Kidney epithelial cell (primary cell): Measurements from ENCODE around the gene RARB. TPM values are rescaled to one million over a fixed set of nuclear protein-coding genes. Genes with fewer than 3 reads are reported as not detected.

Experiments used
- DNase-seq: peaks from one replicate; pipeline ENCODE4 v3.0.0-alpha.2; 2010; ENCODE audit warnings: low read depth
- H3K27me3 ChIP-seq: 2 replicates; pipeline ENCODE4 v1.6.0; 2011; ENCODE audit warnings: low read length; ENCODE audit not compliant: control insufficient read depth, insufficient read depth
- H3K36me3 ChIP-seq: 2 replicates; pipeline ENCODE4 v1.5.1; 2011; ENCODE audit warnings: low read length; ENCODE audit not compliant: control insufficient read depth, insufficient read depth
- H3K4me3 ChIP-seq: 2 replicates; pipeline ENCODE4 v1.5.1; 2011; ENCODE audit warnings: low read depth, mild to moderate bottlenecking, control low read depth, low read length
- CTCF ChIP-seq: IDR thresholded peaks from 2 replicates; pipeline ENCODE4 v1.5.1; 2011; ENCODE audit warnings: mild to moderate bottlenecking, moderate library complexity, low read length, control low read depth, inconsistent platforms; ENCODE audit not compliant: insufficient read depth, poor library complexity, severe bottlenecking
- total RNA-seq: library from RNA; depleted of rRNA; stranded (reverse); fragments of >200 nt; gene quantifications from 2 replicates; pipeline ENCODE4 v1.2.3, GENCODE V29; 2015

Gene RARB
- total RNA-seq, 1 donor from 2014 or later = 3.6 TPM

DNA sequence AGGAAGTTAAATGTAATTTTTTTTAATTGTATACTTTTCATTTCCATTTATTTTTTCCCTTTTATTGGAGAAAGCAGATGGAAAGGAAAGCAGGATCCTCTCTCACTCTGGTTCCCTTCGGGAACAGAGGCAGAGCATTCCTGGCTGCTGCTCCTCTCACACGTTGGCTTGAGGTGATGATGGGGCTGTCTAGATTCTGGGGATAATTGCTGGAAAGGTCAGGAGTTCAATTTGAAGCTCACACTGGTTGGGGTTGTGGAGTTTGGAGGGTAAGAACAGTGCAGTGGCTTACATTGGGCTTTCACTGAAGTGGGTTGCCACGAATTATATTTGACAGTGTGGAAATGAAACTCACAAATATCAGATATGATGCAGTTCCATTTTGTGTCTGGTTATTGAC lies 57.6 kb downstream of the RARB start:
- no peak for DNase-seq
- no peaks in the 10 kb centered on the region for H3K27me3 ChIP-seq
- H3K4me3 ChIP-seq = no peak overlapping the region
- H3K36me3 ChIP-seq = no peaks in the 10 kb centered on the region
- TF ChIP-seq CTCF = no peak

GRCh38 chr3:25486932-25487331 lies 58.9 kb downstream of the RARB start:
- Histone ChIP-seq H3K36me3 (no peaks in the 10 kb centered on the region), H3K4me3 (no peak overlapping the region), H3K27me3 (no peaks in the 10 kb centered on the region)
- DNase-seq = no peak
- TF ChIP-seq CTCF = no peak

DNA sequence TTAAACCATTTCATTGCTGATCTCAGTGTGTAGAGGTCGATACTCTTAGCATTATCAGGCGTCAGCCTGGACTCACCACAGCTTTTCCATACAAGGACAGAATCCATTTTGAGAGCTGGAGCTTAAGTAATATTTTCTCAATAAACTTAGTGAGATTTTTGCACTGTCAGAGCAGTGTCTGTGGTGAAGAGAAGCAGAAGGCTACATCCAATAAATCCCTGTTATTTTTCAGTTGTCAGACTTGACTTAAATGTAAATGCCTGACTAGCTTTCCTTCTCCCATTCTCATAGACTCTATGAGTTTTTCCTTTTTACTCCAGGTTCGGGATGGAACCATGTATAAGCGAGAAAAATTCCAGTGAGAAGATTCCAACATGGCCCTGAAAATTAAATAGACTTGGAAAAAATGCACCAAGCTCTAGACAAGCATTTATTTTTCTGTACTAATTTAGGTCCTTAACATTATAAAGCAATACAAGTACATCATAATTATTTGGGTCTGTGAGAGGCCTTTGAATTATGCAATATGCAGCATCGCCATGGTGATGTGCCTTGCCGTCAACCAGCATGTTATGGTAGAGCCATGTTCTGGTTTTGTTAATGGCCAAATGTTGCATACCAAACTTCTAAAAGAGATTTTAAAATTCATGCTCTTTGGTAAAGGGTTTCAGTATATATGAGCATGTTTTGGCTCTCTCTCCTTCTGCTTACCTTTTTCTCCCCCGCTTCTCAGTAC lies 62.0 kb downstream of the RARB start:
- no peaks in the 10 kb centered on the region for H3K27me3 ChIP-seq
- no peaks in the 10 kb centered on the region for H3K36me3 ChIP-seq
- DNase-seq = no peak
- TF ChIP-seq CTCF = no peak
- no peak overlapping the region for H3K4me3 ChIP-seq

DNA sequence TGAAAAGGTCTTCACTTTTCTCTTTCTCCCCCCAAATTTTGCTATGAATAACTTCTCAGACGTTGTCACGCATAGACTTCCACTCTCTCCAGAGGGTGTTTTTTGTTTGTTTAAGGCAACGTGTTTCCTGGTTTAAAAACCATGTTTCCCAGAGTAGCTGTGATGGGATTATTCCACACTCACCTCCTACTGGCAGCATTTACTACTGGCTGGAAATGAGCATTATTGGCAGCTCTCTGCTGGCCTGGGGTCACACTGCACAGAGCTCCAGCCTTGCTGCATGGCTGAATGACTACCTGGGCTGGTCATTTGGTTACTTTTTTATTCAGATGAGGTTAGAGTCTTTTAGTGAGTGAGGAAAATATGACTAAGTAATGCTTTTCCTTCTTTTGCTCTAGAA lies 65.2 kb downstream of the RARB start:
- no peak for DNase-seq
- Histone ChIP-seq H3K36me3 (no peaks in the 10 kb centered on the region), H3K27me3 (no peaks in the 10 kb centered on the region), H3K4me3 (no peak overlapping the region)
- no peak for TF ChIP-seq CTCF

DNA sequence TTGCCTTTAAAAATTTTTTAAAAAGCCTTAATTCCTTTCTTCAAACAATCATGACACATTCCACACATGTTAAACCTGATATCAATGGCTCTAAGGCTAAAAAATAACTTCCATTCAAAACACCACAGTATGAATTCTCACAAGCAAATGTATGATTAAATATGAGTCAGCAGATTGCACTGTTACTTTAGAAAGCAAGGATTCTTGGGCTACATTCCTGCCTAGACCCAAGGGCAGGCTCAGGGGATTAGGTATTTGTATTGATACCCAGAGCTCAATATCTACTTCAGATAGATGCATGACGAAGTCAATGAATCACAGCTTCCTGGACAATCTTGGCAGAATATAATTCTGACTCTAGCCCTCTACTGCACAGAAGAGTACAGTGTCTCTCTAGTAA lies 65.7 kb downstream of the RARB start:
- no peaks in the 10 kb centered on the region for H3K27me3 ChIP-seq
- no peak for TF ChIP-seq CTCF
- no peak overlapping the region for H3K4me3 ChIP-seq
- no peak for DNase-seq
- H3K36me3 ChIP-seq = no peaks in the 10 kb centered on the region

DNA sequence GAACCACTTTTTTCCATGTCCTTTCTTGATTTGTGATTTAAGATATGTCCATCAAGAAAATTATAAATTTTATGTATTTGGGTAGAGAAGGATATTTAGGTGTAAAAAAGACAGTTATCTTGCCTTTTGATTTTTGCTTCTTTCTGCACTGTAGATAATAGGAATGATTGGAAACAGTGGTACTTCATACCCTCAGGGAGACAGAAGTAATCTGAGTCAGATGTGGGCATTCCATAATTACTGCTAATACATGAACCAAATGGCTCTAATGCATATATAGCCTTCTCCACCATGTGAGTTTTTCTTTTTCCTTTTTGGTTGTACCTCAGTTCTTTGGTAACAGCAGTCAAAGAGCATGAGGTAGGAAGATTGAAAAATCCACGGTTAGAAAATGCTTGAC lies 67.2 kb downstream of the RARB start:
- no peaks in the 10 kb centered on the region for H3K36me3 ChIP-seq
- H3K27me3 ChIP-seq = no peaks in the 10 kb centered on the region
- DNase-seq = no peak
- H3K4me3 ChIP-seq = no peak overlapping the region
- no peak for TF ChIP-seq CTCF
